Tibial nerve (tissue), 3 donors: Measurements from ENCODE around the gene OGFR.

Source experiments
- CTCF ChIP-seq, 5 experiments: fragments of 200-600 bp in 3 of 5; fragments of 450-650 bp in 2 of 5; sonication (generic) in 3 of 5; IDR thresholded peaks; one replicate each; pipeline ENCODE4 v1.5.1; 2016 to 2019; ENCODE audit warnings: antibody characterized with exemption in 5 of 5, mild to moderate bottlenecking in 3 of 5, moderate library complexity in 2 of 5
- POLR2A ChIP-seq, 2 donors: fragments of 450-650 bp; IDR thresholded peaks; one replicate each; pipeline ENCODE4 v1.6.1; 2017; ENCODE audit warnings: antibody characterized with exemption in 2 of 2, mild to moderate bottlenecking in 2 of 2, moderate library complexity in 2 of 2

- TF ChIP-seq POLR2A (IDR thresholded peaks at IDR 0.05) (no peak), CTCF (IDR thresholded peaks at IDR 0.05) (no peak)
These were observed 22.1 kb downstream of the OGFR start for GRCh38 chr20:62826646-62827310.
